Heart right ventricle (tissue), 16 donors: ENCODE data around the gene COQ8A. TPM values are rescaled to one million over a fixed set of nuclear protein-coding genes. Genes with fewer than 3 reads are reported as not detected.

Source experiments
- ATAC-seq, 8 donors: fragments of 200-7000 bp; cut with Tn5 transposase; one replicate each; pipeline ENCODE4 v1.9.1; 2020; ENCODE audit warnings: mild to moderate bottlenecking in 8 of 8, moderate library complexity in 8 of 8, moderate number of reproducible peaks in 1 of 8
- DNase-seq, 2 donors: peaks; one replicate each; pipeline ENCODE4 v3.0.0-alpha.2; 2020
- H3K27ac ChIP-seq, 10 donors: fragments of 200-600 bp; sonication (generic) in 2 of 10; one replicate each; pipeline versions ENCODE4 v1.5.0 to v1.8.0; 2020 to 2022; ENCODE audit warnings: mild to moderate bottlenecking in 3 of 10
- H3K27me3 ChIP-seq, 7 donors: fragments of 200-600 bp; one replicate each; pipeline ENCODE4 v1.8.0; 2021 to 2022; ENCODE audit warnings: mild to moderate bottlenecking in 2 of 7
- H3K36me3 ChIP-seq, 9 donors: fragments of 200-600 bp; sonication (generic) in 1 of 9; one replicate each; pipeline versions ENCODE4 v1.5.0 to v1.8.0; 2020 to 2022; ENCODE audit warnings: mild to moderate bottlenecking in 2 of 9
- H3K4me1 ChIP-seq, 9 donors: fragments of 200-600 bp; sonication (generic) in 1 of 9; one replicate each; pipeline versions ENCODE4 v1.5.0 to v1.8.0; 2020 to 2022; ENCODE audit warnings: mild to moderate bottlenecking in 4 of 9
- H3K4me3 ChIP-seq, 10 donors: fragments of 200-600 bp; sonication (generic) in 2 of 10; one replicate each; pipeline versions ENCODE4 v1.5.0 to v1.8.0; 2020 to 2022; ENCODE audit warnings: mild to moderate bottlenecking in 7 of 10, moderate library complexity in 2 of 10
- H3K9me3 ChIP-seq, 11 donors: fragments of 200-600 bp in 10 of 11; sonication (generic) in 2 of 11; one replicate each; pipeline versions ENCODE4 v1.5.0 to v1.8.0; 2013 to 2022; ENCODE audit warnings: mild to moderate bottlenecking in 2 of 11, control low read depth in 1 of 11, moderate library complexity in 1 of 11
- WGBS, 2 donors: extraction: QIAGEN DNeasy Blood & Tissue Kit; methylation state at CpG; one replicate each; pipeline ENCODE4 v1.1.7; 2013; ENCODE audit warnings: inconsistent platforms in 1 of 2; 5-methylcytosine and 5-hydroxymethylcytosine counted together
- intact Hi-C, 10 donors: fragments of 100-400 bp; cut with DNase I; formaldehyde crosslinking; loops; one replicate each; pipeline versions ENCODE4 v1.11.1 to v1.14.2; 2022
- polyA plus RNA-seq, 2 donors: library from polyadenylated mRNA; stranded (reverse); fragments of 200-250 nt; gene quantifications; one replicate each; pipeline ENCODE4 v1.2.3, GENCODE V29; 2013
- total RNA-seq, 10 donors: library from RNA; stranded (reverse); fragmentation: NEBNext Ultra II Directional in 3 of 10; extraction: Animal tissue kit (Norgen Biotek cat#: 25700) in 3 of 10; gene quantifications; one replicate each; pipeline versions ENCODE4 v1.2.1 to v1.2.4, GENCODE V29; 2021 to 2023
- TF ChIP-seq, protein P1 (sequence below), 9 donors: fragments of 200-600 bp; sonication (generic) in 2 of 9; IDR thresholded peaks; one replicate each; pipeline versions ENCODE4 v1.5.0 to v1.8.0; 2021 to 2022; ENCODE audit warnings: antibody characterized with exemption in 9 of 9, mild to moderate bottlenecking in 5 of 9, moderate library complexity in 1 of 9
- donor health status: Arrhythmogenic right ventricular cardiomyopathy.
- donor health status: ischemic (EF 13 %, LVEDD 7.1; RV severe dilation, severe dysfunction).
- donor health status: healthy with polysubstance abuse.
- donor health status: DM: no; HTN: yes; CAD: no.
- donor health status: DM: no; HTN: no; CAD: no.
- donor health status: ischemic (EF 25% LVEDD 6.9; RV normal size, moderate dysfunction).
- donor health status: ischemic (EF 25% LVEDD 5.7; RV mildly dilated, moderate dysfunction).
- donor health status: healthy.
- donor health status: DM: yes; HTN: yes; CAD: no.
- donor health status: Ischemic cardiomyopathy.
- donor health status: ischemic (EF 35%, LVEDD 5.7; RV mildly dilated, moderate dysfunction).
- donor health status: nonischemic (EF 11% LVEDD 7.7; RV severe dilation, severe dysfunction).
- donor health status: DM: yes; HTN: yes; CAD: no.
- donor health status: PGD.
- donor health status: ischemic (EF 29% LVEDD 5.4; RV normal size, mild dysfunction).
- donor health status: nonischemic (EF 23%, LVEDD 6.1; RV moderate dilation, normal function).

COQ8A gene
- total and polyA plus RNA-seq, 12 donors: 136 to 495 (median 253) TPM

DNA sequence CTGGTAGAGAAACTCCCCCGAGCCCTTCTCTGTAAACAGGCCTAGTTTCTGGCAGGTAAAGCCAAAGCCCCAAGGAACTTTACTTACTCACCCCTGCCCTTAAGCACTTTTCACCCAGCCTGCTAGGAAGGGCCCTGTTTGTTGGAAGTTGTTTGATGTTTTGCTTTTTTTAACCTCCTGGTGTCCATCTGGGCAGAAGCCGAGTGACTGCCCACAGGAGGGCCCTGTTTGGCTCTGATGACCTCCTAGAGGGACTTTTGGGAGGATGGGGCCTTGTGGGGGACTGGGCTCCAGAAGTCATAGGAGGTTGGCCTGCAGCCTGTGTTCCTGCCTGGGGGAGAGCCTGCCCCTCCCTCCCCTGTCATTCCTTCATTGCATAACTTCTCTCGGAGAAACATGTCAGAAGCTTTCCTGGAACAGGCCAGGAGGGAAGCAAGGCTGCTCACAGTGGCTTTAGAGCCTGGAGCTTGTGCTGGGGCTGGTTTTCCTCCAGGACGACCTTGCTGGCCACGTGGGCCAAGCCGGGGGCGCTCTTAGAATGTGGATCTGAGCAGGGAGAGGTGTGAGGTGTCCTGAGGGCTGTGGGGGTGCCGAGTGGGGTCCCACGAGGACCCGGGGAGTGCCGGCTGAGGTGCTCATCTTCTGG is 33.9 kb downstream of the COQ8A start:
- Histone ChIP-seq H3K36me3 (peaks cover 0 to 35% (median 0%) of the 10 kb centered on the region in 9 donors), H3K27me3 (no peaks in the 10 kb centered on the region), H3K4me3 (no peak overlapping the region), H3K9me3 (peaks cover 0 to 17% (median 0%) of the 10 kb centered on the region in 11 donors), H3K4me1 (peaks cover 20 to 57% (median 38%) of the 10 kb centered on the region in 9 donors), H3K27ac (peak overlapping the region; percentile 83 to 96 (median 92))
- DNase-seq (peak in 1 of 2 donors; percentile 45), ATAC-seq (peak; percentile 25 to 77 (median 67))
- intact Hi-C loops: loop anchor here in 5 of 10 donors (2.0 to 10.0 kb wide), 3 partner anchors 33 to 59 kb away; partner anchors contain the start of gene COQ8A (in 1 of the 5)
- WGBS, 2 donors: 30 to 40% methylated on average over 11 of the region's 11 CpGs
- TF ChIP-seq, protein P1, sequence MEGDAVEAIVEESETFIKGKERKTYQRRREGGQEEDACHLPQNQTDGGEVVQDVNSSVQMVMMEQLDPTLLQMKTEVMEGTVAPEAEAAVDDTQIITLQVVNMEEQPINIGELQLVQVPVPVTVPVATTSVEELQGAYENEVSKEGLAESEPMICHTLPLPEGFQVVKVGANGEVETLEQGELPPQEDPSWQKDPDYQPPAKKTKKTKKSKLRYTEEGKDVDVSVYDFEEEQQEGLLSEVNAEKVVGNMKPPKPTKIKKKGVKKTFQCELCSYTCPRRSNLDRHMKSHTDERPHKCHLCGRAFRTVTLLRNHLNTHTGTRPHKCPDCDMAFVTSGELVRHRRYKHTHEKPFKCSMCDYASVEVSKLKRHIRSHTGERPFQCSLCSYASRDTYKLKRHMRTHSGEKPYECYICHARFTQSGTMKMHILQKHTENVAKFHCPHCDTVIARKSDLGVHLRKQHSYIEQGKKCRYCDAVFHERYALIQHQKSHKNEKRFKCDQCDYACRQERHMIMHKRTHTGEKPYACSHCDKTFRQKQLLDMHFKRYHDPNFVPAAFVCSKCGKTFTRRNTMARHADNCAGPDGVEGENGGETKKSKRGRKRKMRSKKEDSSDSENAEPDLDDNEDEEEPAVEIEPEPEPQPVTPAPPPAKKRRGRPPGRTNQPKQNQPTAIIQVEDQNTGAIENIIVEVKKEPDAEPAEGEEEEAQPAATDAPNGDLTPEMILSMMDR (IDR thresholded peaks at IDR 0.05): no peak

DNA sequence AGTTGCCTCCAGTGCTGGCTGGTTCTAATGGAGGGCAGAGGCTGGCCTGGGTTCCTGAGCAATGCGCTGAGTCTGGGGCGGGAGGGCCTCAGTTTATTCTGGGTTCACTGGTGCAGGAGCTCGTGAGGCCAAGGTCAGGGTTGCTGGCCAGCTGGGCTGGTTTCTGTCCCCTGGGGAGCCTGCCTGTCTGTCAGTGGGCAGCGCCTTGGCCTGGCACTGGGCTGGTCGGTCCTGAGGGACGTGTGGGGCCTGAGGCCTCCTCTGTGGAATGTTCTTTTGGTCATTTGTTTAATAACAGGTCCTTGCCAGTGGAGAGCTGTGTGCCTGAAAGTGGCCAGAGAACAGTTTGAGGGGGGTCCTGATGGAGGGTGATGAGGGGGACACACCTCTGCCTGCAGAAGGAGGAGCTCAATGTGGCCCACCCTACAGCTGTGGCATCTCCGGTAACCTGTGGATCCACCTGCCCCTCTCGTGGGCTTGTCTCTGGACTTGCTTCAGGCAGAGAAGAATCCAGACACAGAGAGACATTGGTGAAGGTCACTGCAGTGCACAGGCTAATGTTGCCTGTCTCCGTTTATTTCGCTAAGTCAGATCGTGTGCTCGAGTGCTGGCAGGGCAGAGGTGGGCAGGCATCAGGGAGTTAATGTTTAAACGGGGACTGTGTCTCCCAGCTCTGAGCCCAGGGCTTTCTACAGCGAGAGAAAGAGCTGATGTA is 34.6 kb downstream of the COQ8A start:
- intact Hi-C loops: loop anchor here in 5 of 10 donors (2.0 to 10.0 kb wide), 4 partner anchors 32 to 60 kb away; partner anchors contain the start of gene COQ8A (in 2 of the 5)
- H3K4me3 ChIP-seq: peak overlapping the region in 1 of 10 donors; percentile 0
- peaks cover 0 to 35% (median 0%) of the 10 kb centered on the region in 9 donors for H3K36me3 ChIP-seq
- H3K27ac ChIP-seq: peak overlapping the region; percentile 83 to 96 (median 92)
- peak in 1 of 2 donors; percentile 71 for DNase-seq
- ATAC-seq: peak; percentile 23 to 64 (median 57)
- WGBS, 2 donors: 40 to 53% methylated on average over 14 of the region's 14 CpGs
- peaks cover 0 to 17% (median 0%) of the 10 kb centered on the region in 11 donors for H3K9me3 ChIP-seq
- H3K4me1 ChIP-seq: peaks cover 20 to 59% (median 45%) of the 10 kb centered on the region in 9 donors
- no peaks in the 10 kb centered on the region for H3K27me3 ChIP-seq
- TF ChIP-seq, protein P1 (IDR thresholded peaks at IDR 0.05): no peak

DNA sequence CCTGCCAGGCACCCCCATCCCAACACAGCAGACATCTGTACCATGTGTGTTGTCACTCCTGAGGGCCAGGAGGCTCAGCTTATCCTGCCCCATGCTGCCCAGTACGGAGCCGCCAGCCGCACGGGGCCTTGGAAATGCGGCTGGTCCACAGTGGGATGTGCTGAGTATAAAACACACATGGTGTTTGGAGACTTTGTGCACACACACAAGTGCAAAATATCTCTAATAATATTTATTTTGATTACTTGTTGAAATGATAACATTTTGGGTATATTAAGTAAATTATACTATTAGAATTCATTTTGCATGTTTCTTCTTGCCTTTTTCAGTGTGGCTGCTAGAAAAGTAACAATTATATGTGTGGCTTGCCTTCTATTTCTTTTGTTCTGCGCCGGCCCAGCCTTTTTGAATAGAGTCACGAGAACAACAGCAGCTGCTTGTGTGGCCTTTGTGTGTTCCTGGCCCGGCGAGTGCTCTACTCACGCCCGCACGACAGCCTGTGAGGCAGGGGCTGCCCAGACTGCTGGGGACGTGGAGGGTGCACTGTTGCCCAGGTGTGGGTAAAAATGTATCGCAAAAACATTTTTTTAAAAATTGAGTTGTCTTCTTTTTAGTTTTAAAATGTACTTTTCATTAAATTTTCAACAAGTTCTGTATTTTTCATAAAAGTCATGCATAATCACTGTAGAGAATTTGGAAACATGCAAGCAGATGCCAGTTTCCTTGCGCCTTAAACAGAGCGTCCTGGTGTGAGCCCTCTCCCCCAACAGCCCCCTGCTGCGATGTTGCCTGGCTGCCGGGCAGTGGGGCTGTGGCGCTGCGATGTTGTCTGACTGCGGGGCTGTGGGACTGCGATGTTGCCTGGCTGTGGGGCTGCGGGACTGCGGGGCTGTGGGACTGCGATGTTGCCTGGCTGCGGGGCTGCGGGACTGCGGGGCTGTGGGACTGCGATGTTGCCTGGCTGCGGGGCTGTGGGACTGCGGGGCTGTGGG is 35.5 kb downstream of the COQ8A start:
- peak overlapping the region; percentile 83 to 96 (median 92) for H3K27ac ChIP-seq
- intact Hi-C loops: loop anchor here in 4 of 10 donors (2.0 to 10.0 kb wide), 3 partner anchors 33 to 61 kb away; partner anchors contain the start of gene COQ8A (in 2 of the 4)
- H3K27me3 ChIP-seq: no peaks in the 10 kb centered on the region
- 74 to 80% methylated on average over 29 of the region's 32 CpGs for WGBS, 2 donors
- peaks cover 28 to 68% (median 53%) of the 10 kb centered on the region in 9 donors for H3K4me1 ChIP-seq
- DNase-seq (no peak), ATAC-seq (peak in 4 of 8 donors; percentile 0 to 24 (median 7))
- H3K9me3 ChIP-seq: peaks cover 0 to 14% (median 0%) of the 10 kb centered on the region in 11 donors
- no peak overlapping the region for H3K4me3 ChIP-seq
- H3K36me3 ChIP-seq: peaks cover 0 to 32% (median 0%) of the 10 kb centered on the region in 9 donors
- TF ChIP-seq, protein P1 (IDR thresholded peaks at IDR 0.05): no peak
